HG03442 (cell line): ENCODE results near the gene CTPS2.

Source experiments
- ATAC-seq: cut with Tn5 transposase; IDR thresholded peaks from one replicate; pipeline ENCODE4 v1.9.1; 2021; ENCODE audit warnings: mild to moderate bottlenecking, moderate library complexity; ENCODE audit not compliant: unreplicated experiment

Gene CTPS2

GRCh38 chrX:16573781-16574180 is 138.7 kb downstream of the CTPS2 start:
- no peak for ATAC-seq

- ATAC-seq = no peak
These were observed 144.8 kb downstream of the CTPS2 start for GRCh38 chrX:16567681-16568080.

DNA sequence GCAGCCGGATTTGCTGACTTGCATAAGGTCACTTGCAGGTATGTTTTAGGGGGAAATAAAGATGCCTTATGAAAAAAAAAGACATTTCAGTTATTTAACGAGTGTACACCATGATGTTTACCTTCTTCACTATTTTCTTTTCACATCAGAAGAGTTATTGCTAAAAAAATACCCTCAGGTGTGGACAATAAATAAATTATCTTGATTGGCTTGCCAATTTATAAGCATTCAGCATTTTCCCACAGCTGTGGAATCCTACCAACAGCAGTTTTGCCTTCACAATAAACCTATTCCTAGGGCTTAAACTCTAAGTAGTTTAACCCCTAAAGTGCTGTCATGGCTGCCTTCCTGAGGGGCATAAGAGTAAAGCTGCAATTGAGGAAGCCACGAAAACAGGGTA is 145.9 kb downstream of the CTPS2 start:
- no peak for ATAC-seq

- ATAC-seq = no peak
These were observed 152.3 kb downstream of the CTPS2 start for GRCh38 chrX:16560173-16560572.

GRCh38 chrX:16559206-16559619 is 153.3 kb downstream of the CTPS2 start:
- no peak for ATAC-seq

DNA sequence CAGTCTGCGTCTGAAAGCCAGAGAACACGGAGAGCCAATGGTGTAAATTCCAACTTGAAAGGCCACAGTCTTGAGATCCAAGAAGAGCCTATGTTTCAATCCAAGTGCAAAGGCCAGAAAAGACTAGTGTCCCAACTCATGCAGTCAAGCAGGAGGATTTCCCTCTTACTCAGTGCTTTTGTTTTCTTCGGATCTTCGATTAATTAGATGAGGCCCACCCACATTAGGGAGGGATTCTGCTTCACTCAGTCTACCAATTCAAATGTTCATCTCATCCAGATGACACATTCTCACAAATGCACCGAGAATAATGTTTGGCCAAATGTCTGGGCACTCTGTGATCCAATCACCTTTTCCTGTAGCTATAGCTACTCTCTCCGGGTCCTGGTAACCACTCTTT is 154.0 kb downstream of the CTPS2 start:
- ATAC-seq = no peak

DNA sequence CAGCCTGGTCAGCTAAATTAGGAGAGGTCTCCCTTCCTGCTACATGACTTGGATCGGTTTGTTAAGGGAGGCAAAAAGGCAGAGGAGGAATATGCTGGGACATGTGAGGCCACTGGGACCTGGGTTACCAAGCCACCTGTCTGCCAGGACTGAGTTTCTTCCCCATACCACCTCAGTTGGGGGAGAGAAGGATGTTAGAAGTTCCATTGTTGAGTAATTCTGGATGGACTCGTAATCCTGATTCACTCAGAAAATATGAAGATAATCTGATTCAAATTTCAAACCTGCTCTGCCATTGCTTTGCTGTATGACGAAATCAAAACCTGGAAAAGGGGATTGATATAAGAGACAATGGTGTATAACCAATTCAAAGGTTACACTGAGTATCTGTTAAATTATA is 159.9 kb downstream of the CTPS2 start:
- no peak for ATAC-seq

DNA sequence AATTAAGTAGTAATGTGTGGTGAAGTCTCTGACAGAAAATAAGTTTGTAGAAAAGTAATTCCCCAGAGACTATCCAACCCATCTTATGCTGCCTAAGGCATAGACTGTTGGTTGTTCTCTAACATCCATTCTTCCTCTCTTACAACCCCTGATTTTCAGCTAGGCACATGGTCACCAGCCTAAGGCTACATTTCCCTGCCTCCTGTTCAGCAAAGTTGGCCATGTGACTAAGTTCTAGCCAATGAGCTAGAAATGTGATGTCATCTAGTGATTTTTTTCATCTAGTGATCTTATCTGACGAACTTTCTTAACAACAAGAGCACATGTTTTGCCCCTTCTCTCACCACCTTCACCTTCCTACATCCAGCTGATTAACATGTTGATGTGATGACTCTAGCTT is 164.8 kb downstream of the CTPS2 start:
- ATAC-seq = no peak

DNA sequence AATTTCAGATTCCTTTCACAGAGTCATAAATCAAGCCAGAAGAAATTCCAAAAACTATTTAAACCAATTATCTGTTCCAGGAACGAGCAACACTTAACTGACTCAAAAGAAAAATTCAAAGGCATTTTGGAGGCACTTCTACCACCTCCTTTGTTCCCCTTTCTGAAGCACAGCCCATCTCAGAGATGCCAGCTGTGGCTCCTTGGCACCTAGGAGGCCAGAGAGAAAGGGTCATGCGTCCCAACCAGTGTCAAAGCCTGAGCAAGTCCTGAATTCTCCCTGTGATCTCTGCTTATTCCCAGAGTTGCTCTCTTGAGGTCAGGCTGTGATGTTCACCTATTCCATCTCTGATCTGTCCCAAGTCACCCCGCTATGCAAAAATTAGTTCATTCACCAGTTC is 167.5 kb downstream of the CTPS2 start:
- ATAC-seq = no peak
